ENCODE measurements around the gene MYO1E.

MYO1E gene

GRCh38 chr15:59227021-59227420 is 145.7 kb downstream of the MYO1E start:
- DNase-seq (ENCODE audit: low spot score): no peak

- no peak for DNase-seq (ENCODE audit: low spot score)
Observed at GRCh38 chr15:59224474-59224873, 148.2 kb downstream of the MYO1E start.

- no peak for DNase-seq (ENCODE audit: low spot score)
Observed at GRCh38 chr15:59223736-59224135, 148.9 kb downstream of the MYO1E start.

GRCh38 chr15:59222906-59223550 is 149.6 kb downstream of the MYO1E start:
- DNase-seq (ENCODE audit: low spot score): no peak

- no peak for DNase-seq (ENCODE audit: low spot score)
Observed at GRCh38 chr15:59221511-59222505, 150.9 kb downstream of the MYO1E start.

- no peak for DNase-seq (ENCODE audit: low spot score)
Observed at GRCh38 chr15:59218710-59219109, 154.0 kb downstream of the MYO1E start.

- DNase-seq (ENCODE audit: low spot score): no peak
Observed at GRCh38 chr15:59217876-59218498, 154.7 kb downstream of the MYO1E start.

- no peak for DNase-seq (ENCODE audit: low spot score)
Observed at GRCh38 chr15:59216911-59217310, 155.8 kb downstream of the MYO1E start.

GRCh38 chr15:59210186-59210585 is 162.5 kb downstream of the MYO1E start:
- DNase-seq (ENCODE audit: low spot score): no peak

- DNase-seq (ENCODE audit: low spot score): no peak
Observed at GRCh38 chr15:59208613-59209249, 163.9 kb downstream of the MYO1E start.

GRCh38 chr15:59206623-59207183 is 166.0 kb downstream of the MYO1E start, which contains the start of gene LDHAL6B:
Gene LDHAL6B (plus strand): TSS chr15:59206843. CDS start chr15:59206941, 98 bp downstream.
- DNase-seq (ENCODE audit: low spot score): no peak

- no peak for DNase-seq (ENCODE audit: low spot score)
Observed at GRCh38 chr15:59205839-59206622, 166.6 kb downstream of the MYO1E start.

GRCh38 chr15:59203657-59204056 is 169.0 kb downstream of the MYO1E start:
- no peak for DNase-seq (ENCODE audit: low spot score)

- DNase-seq (ENCODE audit: low spot score): no peak
Observed at GRCh38 chr15:59203008-59203407, 169.7 kb downstream of the MYO1E start.

- no peak for DNase-seq (ENCODE audit: low spot score)
Observed at GRCh38 chr15:59200560-59200959, 172.1 kb downstream of the MYO1E start.

- no peak for DNase-seq (ENCODE audit: low spot score)
Observed at GRCh38 chr15:59199626-59200465, 172.8 kb downstream of the MYO1E start.

- no peak for DNase-seq (ENCODE audit: low spot score)
Observed at GRCh38 chr15:59197454-59197853, 175.2 kb downstream of the MYO1E start.

- no peak for DNase-seq (ENCODE audit: low spot score)
Observed at GRCh38 chr15:59196416-59196815, 176.3 kb downstream of the MYO1E start.

GRCh38 chr15:59194639-59195325 is 177.9 kb downstream of the MYO1E start:
- DNase-seq (ENCODE audit: low spot score): no peak

All from germinal center (tissue), 1 donor.